ENCODE results near the gene GPR15LG.

GPR15LG gene

DNA sequence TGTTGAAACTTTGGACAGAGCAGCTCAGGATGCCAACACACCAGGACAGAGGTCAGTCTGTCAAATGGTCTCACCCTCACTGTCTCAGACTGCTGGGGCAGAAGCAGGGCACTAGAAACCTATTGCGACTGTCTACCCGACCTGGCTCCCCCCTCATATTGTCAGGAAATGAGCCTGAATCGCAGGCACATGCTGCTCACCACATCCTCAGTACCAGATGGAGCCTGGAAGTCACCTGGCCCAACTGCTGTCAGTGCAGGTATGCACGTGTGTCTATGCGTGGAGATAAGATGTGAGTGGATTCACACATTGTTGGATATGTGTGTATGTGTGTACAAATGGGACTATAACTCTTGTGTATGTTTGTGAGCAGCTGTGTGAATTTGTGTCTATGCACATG is 17.5 kb downstream of the GPR15LG start:
- H3K27me3 Mint-ChIP-seq, result peaks cover 39% of the 10 kb centered on the region
- no peaks in the 10 kb centered on the region for H3K36me3 Mint-ChIP-seq (ENCODE audit: low read depth)
- H3K4me3 Mint-ChIP-seq, result no peak overlapping the region
- H3K4me1 Mint-ChIP-seq (ENCODE audit: low read depth), result no peaks in the 10 kb centered on the region
- intact Hi-C loops (cut with micrococcal nuclease), result no loop called here
- no peaks in the 10 kb centered on the region for H3K9me3 Mint-ChIP-seq
- H3K27ac Mint-ChIP-seq, result no peak overlapping the region

DNA sequence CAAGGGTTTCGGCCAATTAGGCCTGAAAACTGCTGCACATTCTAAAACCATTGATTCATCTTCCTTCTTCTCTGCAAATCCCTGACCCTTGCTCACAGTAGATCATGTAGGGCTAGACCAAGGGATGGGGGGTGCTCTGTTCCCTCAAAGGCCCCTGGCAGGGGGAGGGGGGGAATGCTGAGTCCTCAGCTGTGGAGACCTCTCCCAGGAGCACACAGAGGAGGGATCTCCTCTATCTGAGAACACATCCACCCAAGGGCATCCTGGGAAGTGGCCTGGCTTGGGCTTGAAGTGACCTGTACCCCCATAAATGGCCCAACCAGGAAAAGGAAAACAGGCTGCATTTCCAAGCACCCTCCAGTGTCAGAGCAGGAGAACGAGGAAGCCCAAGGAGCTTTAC is 19.7 kb downstream of the GPR15LG start:
- Mint-ChIP-seq H3K36me3 (ENCODE audit: low read depth) (no peaks in the 10 kb centered on the region), H3K9me3 (no peaks in the 10 kb centered on the region), H3K4me3 (no peak overlapping the region), H3K27me3 (peaks cover 58% of the 10 kb centered on the region), H3K4me1 (ENCODE audit: low read depth) (no peaks in the 10 kb centered on the region), H3K27ac (no peak overlapping the region)
- intact Hi-C loops (cut with micrococcal nuclease), result no loop called here

DNA sequence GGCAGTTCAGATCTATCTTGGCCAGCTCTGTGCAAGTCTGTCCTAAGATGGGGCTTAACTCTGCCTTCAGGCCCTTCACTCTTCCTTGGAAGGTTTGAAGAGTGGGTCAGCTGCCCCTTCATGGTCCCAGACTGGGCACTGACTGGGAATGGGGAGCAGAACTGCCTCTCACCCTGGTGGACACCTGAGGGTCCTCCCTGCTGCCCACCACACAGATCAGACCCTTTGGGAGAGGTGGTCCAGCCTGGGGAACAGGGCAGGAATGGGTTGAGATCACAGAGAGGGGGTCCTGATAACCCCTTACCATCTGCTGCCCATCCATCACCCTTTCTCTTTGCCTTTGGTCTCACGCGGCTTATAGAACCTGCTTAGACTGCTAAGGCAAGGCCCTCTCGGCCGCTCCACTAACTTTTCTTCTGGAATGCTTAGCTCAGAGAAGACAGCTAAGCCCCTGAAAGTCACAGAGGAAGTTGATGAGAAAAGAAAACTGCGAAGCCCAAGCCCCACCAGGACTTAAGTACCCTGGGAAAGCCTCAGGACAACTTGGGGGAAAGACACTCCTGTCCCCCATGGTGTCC is 20.3 kb downstream of the GPR15LG start:
- H3K4me3 Mint-ChIP-seq, result no peak overlapping the region
- intact Hi-C loops (cut with micrococcal nuclease), result no loop called here

DNA sequence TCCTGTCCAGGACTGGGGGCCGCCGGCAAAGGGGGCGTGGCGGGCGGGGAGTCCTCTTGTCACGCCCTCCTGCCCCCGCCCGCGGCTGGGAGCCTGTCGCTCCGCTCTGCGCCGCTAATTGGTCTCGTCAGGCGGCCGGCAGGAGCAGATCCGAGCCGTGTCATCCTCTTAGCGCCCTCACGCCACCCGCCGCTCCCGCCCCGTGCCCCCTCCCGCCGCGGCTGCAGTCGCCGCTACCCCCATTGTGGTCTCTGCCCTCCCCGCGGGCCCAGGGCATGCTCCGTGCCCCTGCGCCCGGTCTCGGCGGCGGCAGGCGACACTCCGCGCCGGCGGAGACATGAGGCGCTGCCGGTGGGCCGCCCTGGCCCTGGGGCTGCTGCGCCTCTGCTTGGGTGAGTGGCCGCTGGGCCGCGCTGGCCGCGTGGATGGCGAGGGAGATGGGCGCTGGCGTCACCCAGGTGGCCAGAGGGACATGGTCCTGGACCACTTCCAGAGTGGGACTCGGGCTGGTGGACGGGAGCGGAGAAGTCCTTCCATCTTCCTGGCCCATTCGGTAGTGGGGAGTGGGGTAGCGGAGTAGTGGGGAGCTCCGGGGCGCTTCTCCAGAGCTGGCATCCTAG is 20.9 kb downstream of the GPR15LG start, which contains the start of gene CDHR1:
Gene CDHR1, plus strand, starts transcription at position 114 of the 620 bp plus-strand sequence. Its CDS starts 224 bp downstream, at position 338.
- H3K27ac Mint-ChIP-seq, result no peak within 1 kb of the TSS
- H3K27me3 Mint-ChIP-seq, result peaks cover 62% of the 10 kb centered on the region
- no peaks in the 10 kb centered on the region for H3K9me3 Mint-ChIP-seq
- H3K36me3 Mint-ChIP-seq (ENCODE audit: low read depth), result no peaks in the 10 kb centered on the region
- no peaks in the 10 kb centered on the region for H3K4me1 Mint-ChIP-seq (ENCODE audit: low read depth)
- intact Hi-C loops (cut with micrococcal nuclease), result no loop called here
- no peak within 1 kb of the TSS for H3K4me3 Mint-ChIP-seq

More for the DNA sequence above, 20.3 kb downstream of the GPR15LG start:
- no peak overlapping the region for H3K27ac Mint-ChIP-seq
- no peaks in the 10 kb centered on the region for H3K4me1 Mint-ChIP-seq (ENCODE audit: low read depth)
- H3K36me3 Mint-ChIP-seq (ENCODE audit: low read depth), result no peaks in the 10 kb centered on the region
- H3K9me3 Mint-ChIP-seq, result no peaks in the 10 kb centered on the region
- H3K27me3 Mint-ChIP-seq, result peaks cover 62% of the 10 kb centered on the region

DNA sequence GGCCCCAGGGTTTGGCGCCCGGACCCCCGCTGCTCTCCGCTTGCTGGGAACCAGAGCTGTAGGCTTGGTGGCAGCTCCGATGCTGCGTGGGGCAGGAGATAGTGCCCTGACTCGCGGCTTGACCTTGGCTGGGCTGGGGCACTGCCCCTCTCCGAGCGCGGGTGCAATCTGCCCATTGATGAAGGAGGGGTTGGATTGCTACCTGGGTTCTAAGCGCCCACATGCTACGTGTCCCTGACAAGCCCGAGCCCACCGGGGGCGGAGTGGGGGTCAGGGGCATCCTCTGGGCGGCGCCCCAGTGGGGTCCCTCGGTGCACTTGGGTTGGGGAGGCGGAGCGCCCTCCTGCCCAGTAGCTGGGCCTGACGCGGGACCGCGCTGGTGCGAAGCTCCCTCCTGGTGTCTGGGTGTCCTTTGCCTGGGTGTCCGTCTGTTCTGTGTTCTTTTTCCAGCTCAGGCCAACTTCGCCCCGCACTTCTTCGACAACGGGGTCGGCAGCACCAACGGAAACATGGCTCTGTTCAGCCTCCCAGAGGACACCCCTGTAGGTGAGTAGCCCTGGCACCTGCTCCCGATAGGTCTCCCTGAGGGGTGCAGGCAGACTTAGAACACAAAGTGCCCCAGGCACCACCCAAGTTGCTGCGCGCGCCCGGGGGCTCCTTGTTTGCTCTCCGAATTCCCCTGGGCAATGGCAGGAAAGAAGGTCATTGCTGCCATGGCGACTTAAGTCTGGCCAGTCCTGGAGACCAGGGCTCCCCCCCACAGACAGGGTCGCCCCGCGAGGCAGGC is 21.6 kb downstream of the GPR15LG start:
- no peaks in the 10 kb centered on the region for H3K9me3 Mint-ChIP-seq
- H3K4me3 Mint-ChIP-seq, result no peak overlapping the region
- no peaks in the 10 kb centered on the region for H3K4me1 Mint-ChIP-seq (ENCODE audit: low read depth)
- peaks cover 63% of the 10 kb centered on the region for H3K27me3 Mint-ChIP-seq
- H3K27ac Mint-ChIP-seq, result no peak overlapping the region
- H3K36me3 Mint-ChIP-seq (ENCODE audit: low read depth), result no peaks in the 10 kb centered on the region
- intact Hi-C loops (cut with micrococcal nuclease), result no loop called here

DNA sequence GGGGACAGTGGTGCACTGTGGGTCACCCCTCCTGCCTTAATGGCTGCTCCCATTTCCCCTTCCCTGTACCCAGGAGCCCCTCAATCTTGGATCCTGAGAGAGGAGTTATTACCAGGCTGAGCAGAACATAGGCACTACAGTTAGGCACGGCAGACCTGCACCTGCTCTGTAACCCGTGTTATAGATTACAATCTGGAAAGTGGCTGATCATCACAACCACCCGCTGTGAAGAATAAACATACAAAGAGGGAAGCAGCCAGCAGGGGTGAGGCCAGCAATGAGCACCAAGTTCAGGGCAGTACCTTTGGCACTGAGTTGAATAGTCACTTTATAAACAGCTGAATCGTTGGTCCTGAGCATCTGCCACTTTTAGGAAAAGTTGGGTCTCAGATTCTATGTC is 22.5 kb downstream of the GPR15LG start:
- H3K27ac Mint-ChIP-seq, result no peak overlapping the region
- no peak overlapping the region for H3K4me3 Mint-ChIP-seq

DNA sequence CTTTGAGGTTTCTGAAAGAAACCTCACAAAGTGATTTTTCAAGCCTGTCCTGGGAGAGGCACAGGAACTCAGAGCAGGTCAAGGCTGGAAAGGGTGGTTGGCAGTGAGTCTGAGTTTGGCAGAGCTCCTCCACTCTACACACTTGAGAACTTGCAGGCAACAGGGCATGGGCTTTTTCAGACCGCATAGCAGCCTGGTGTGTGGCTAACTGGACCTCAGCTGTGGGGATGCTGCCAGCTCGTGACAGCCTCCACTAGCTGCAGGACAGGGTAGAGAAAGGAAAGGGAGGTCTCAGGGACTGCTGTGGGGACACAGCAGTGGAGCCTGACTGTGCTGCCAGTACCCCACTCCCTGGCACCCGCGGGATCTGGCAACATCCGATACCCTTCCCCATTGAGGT is 23.3 kb downstream of the GPR15LG start:
- H3K4me1 Mint-ChIP-seq (ENCODE audit: low read depth), result no peaks in the 10 kb centered on the region

More for the DNA sequence above, 22.5 kb downstream of the GPR15LG start:
- H3K9me3 Mint-ChIP-seq, result no peaks in the 10 kb centered on the region
- H3K27me3 Mint-ChIP-seq, result peaks cover 65% of the 10 kb centered on the region
- H3K36me3 Mint-ChIP-seq (ENCODE audit: low read depth), result no peaks in the 10 kb centered on the region
- intact Hi-C loops (cut with micrococcal nuclease), result no loop called here
- H3K4me1 Mint-ChIP-seq (ENCODE audit: low read depth), result no peaks in the 10 kb centered on the region

DNA sequence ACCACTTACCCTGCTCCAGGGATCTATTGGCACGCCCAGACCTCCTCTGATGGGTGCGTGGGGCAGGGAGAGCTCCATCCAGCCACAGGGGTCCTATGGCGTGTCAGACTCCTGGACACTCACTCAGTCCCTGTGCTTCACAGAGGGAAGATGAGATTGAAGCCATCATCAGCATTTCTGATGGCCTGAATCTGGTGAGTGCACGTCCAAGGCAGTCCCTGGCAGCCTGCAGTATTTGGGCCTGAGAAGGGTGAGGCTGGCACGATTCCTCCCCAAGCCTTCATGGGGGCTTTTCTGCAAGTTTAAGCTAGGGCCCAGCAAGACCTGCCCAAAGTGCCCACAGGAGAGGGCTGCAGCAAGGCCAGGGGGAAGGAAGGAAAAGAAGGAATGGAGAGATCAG is 24.0 kb downstream of the GPR15LG start:
- intact Hi-C loops (cut with micrococcal nuclease), result no loop called here
- H3K9me3 Mint-ChIP-seq, result no peaks in the 10 kb centered on the region
- H3K36me3 Mint-ChIP-seq (ENCODE audit: low read depth), result no peaks in the 10 kb centered on the region
- no peaks in the 10 kb centered on the region for H3K4me1 Mint-ChIP-seq (ENCODE audit: low read depth)
- peaks cover 56% of the 10 kb centered on the region for H3K27me3 Mint-ChIP-seq
- no peak overlapping the region for H3K4me3 Mint-ChIP-seq
- H3K27ac Mint-ChIP-seq, result no peak overlapping the region

More for the DNA sequence above, 23.3 kb downstream of the GPR15LG start:
- intact Hi-C loops (cut with micrococcal nuclease), result no loop called here
- Mint-ChIP-seq H3K27me3 (peaks cover 63% of the 10 kb centered on the region), H3K9me3 (no peaks in the 10 kb centered on the region), H3K36me3 (ENCODE audit: low read depth) (no peaks in the 10 kb centered on the region), H3K4me3 (no peak overlapping the region), H3K27ac (no peak overlapping the region)

DNA sequence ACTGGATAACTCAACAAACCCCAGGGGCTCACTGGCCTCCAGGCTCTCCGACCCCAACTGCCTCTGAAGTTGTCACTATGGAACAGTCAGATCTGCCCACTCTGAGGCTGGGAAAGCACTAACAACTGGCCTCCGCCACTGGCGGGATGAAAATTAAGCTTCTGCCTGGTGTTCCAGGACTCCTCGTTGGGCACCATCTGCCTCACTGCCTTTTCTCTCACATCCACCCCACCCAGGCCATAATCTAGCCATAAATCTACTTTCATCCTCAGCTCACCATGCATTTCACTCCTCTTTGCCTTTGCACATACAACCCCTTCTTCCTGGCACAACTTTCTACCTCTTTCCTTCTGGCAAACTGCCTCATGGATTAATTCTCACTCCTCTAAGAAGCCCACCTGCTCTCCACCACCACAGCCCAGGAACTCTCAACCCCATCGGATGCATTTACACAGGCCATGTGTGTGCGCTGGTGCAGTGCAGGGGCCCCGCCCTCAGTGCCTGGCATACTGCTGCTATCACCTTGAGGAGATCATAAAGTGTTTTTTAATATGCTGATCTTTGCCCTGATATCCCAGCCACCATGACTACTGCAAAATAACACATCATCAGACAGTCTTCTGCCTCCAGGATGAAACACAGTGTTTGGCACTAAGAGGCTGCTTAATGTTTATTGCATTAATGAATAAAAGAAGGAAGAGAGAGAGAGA is 24.8 kb downstream of the GPR15LG start:
- no peaks in the 10 kb centered on the region for H3K4me1 Mint-ChIP-seq (ENCODE audit: low read depth)
- no peak overlapping the region for H3K4me3 Mint-ChIP-seq
- peaks cover 51% of the 10 kb centered on the region for H3K27me3 Mint-ChIP-seq
- no peaks in the 10 kb centered on the region for H3K36me3 Mint-ChIP-seq (ENCODE audit: low read depth)
- no peak overlapping the region for H3K27ac Mint-ChIP-seq
- no peaks in the 10 kb centered on the region for H3K9me3 Mint-ChIP-seq
- intact Hi-C loops (cut with micrococcal nuclease), result no loop called here

DNA sequence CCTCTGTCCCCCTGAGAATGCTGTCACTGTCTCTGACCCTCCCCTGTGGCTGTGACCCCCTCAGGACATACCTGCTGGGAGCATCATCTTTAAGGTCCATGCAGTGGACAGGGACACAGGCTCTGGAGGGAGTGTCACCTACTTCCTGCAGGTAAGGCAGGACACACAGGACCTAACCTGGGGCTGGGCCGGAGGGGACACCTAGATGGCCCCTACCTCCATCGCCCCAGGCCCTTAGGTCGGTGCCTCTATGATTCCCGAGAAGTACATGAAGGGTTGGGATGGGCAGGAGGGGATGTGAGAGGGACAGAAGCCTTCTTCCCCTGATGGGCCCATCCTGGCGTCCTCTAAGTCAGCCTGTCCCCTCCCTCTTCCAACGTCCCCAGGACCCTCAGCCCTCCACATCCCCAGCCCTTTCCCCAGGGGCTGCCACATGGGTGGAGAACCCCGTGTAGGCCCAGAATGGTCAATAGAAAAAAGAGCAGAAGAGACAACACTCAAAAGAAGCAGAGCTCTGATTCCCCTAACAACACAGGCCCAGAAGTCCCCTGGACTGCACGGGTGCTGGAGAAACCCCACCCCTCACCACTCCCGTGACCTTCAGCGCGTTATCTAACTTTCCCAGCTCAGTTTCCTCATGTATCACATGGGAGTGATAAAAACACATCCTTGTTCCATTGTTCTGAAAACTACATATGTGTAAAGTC is 27.1 kb downstream of the GPR15LG start:
- Mint-ChIP-seq H3K36me3 (ENCODE audit: low read depth) (no peaks in the 10 kb centered on the region), H3K27me3 (peaks cover 30% of the 10 kb centered on the region), H3K27ac (no peak overlapping the region), H3K4me3 (no peak overlapping the region), H3K4me1 (ENCODE audit: low read depth) (no peaks in the 10 kb centered on the region), H3K9me3 (no peaks in the 10 kb centered on the region)
- intact Hi-C loops (cut with micrococcal nuclease), result no loop called here

DNA sequence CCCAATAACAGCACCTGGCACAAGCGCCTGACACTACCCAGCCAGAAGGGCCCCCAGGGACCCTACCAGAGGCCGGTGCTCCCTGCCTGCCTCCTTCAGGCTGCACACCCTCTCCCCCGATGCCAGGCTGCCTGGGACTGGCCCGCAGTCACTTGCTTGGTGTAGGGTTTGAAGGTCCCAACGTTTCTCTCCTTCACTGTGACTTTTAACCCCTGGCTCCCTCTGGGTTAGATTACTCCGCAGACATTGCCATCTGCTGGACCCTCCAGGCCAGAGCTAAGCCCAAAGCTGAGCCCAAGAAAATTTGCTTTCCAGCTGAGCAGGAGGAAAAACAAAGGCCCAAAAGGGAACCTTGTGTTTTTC is 27.6 kb downstream of the GPR15LG start:
- intact Hi-C loops (cut with micrococcal nuclease), result no loop called here
- Mint-ChIP-seq H3K36me3 (ENCODE audit: low read depth) (no peaks in the 10 kb centered on the region), H3K9me3 (no peaks in the 10 kb centered on the region), H3K27me3 (peaks cover 24% of the 10 kb centered on the region), H3K4me1 (ENCODE audit: low read depth) (no peaks in the 10 kb centered on the region), H3K4me3 (no peak overlapping the region), H3K27ac (no peak overlapping the region)

DNA sequence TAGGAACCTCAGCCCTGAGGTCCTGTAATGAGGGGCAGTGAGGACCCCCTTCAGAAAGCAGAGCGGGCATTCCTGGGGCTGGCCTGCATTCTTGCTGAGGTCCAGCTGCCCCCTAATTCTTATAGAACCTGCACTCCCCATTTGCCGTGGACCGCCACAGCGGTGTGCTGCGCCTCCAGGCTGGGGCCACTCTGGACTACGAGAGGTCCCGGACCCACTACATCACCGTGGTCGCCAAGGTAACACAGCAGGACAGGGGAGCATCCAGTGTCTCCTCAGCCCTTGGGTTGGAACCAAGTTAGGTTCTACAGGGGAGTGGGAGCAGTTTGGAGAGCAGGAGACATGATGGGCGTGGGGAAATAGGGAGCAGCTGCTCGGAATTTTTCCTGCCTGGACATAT is 28.1 kb downstream of the GPR15LG start:
- H3K9me3 Mint-ChIP-seq, result no peaks in the 10 kb centered on the region
- no peaks in the 10 kb centered on the region for H3K36me3 Mint-ChIP-seq (ENCODE audit: low read depth)
- no peak overlapping the region for H3K27ac Mint-ChIP-seq
- H3K4me1 Mint-ChIP-seq (ENCODE audit: low read depth), result no peaks in the 10 kb centered on the region
- no peak overlapping the region for H3K4me3 Mint-ChIP-seq
- peaks cover 20% of the 10 kb centered on the region for H3K27me3 Mint-ChIP-seq
- intact Hi-C loops (cut with micrococcal nuclease), result no loop called here

DNA sequence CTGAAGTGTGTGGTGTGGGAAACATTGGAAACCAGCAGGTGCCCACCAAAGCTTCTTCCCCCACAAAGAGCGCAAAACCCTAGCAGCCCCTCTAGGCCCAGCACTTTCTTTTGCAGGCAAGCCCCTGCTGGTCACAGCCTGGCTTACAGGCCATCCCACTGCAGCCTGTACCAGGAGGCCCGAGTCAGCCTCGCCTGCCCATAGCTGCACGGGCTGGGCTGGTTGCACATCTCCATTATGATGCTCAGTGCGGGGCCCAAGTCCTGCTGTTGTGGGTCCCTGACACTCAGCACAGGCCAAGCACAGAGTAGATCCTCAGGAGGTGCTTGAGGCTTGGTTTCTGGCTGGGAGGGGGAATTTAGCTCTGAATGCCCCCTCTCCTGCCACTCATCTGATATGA is 28.7 kb downstream of the GPR15LG start:
- Mint-ChIP-seq H3K36me3 (ENCODE audit: low read depth) (no peaks in the 10 kb centered on the region), H3K9me3 (no peaks in the 10 kb centered on the region), H3K27ac (no peak overlapping the region), H3K4me1 (ENCODE audit: low read depth) (no peaks in the 10 kb centered on the region), H3K4me3 (no peak overlapping the region), H3K27me3 (peaks cover 19% of the 10 kb centered on the region)
- intact Hi-C loops (cut with micrococcal nuclease), result no loop called here

Measured in dendritic cell treated with granulocyte-macrophage colony-stimulating factor and Interleukin-4, amounts not matched to agents 40 ng/mL and 50 ng/mL, for 4 days (primary cell).